ENCODE data around the gene LTB4R.

LTB4R gene

DNA sequence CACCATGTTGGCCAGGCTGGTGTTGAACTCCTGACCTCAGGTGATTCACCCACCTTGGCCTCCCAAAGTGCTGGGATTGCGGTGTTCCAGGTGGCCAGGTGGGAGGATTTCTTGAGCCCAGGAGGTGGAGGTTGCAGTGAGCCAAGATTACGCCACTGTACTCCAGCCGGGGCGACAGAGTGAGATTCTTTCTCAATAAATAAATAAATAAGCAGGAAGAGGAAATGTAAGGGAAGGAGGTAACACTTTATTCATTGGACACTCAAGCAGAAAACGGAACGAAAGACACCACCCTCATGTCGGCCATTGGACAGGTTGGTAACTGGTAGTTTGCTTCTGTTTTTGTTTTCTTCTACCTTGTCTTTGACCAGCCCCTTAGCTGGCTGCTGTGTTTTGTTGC, 43.7 kb downstream of the LTB4R start:
- H3K36me3 ChIP-seq = no peaks in the 10 kb centered on the region
- H3K4me3 ChIP-seq = no peak overlapping the region
- H3K9me3 ChIP-seq = no peaks in the 10 kb centered on the region
- H3K4me1 ChIP-seq = no peaks in the 10 kb centered on the region
- H3K27me3 ChIP-seq = no peaks in the 10 kb centered on the region
- H4K20me1 ChIP-seq = no peaks in the 10 kb centered on the region
- H3K27ac ChIP-seq = no peak overlapping the region
- TF ChIP-seq Cebpa-rat (IDR thresholded peaks at IDR 0.05) = no peak
- no peak overlapping the region for H3K9ac ChIP-seq
- no peak overlapping the region for H3K4me2 ChIP-seq

DNA sequence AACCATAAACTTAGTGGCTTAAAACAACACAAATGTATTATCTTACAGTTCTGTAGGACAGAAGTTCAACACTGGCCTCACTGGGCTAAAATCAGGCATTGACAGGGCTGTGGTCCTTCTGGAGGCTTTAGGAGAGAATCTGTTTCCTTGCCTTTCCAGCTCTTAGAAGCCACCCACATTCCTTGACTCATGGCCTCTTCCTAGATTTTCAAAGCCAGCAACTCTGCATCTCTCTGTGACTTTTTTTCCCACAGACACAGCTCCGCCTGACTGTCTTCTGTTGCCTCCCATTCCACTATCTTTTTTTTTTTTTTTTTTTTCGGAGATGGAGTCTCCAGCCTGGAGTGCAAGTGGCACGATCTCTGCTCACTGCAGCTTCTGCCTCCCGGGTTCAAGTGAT, 44.9 kb downstream of the LTB4R start:
- Histone ChIP-seq H4K20me1 (no peaks in the 10 kb centered on the region), H3K27ac (no peak overlapping the region), H3K27me3 (no peaks in the 10 kb centered on the region), H3K4me3 (no peak overlapping the region), H3K4me1 (no peaks in the 10 kb centered on the region), H3K9ac (no peak overlapping the region), H3K36me3 (no peaks in the 10 kb centered on the region), H3K9me3 (no peaks in the 10 kb centered on the region), H3K4me2 (no peak overlapping the region)
- TF ChIP-seq Cebpa-rat (IDR thresholded peaks at IDR 0.05) = no peak

DNA sequence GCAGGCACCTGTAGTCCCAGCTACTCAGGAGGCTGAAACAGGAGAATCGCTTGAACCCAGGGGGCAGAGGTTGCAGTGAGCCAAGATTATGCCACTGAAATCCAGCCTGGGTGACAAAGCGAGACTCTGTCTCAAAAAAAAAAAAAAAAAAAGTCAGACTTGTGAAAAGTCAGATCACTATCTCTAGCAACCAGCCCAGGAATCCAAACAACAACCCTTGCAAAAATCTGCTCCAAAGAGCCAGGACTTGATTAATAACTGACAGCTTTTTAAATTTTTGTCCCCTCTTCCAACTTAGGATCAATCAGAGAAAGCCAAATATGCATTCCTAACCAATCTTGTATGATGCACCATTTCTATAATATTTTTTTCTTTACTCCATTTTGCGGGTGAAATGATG, 49.0 kb downstream of the LTB4R start:
- TF ChIP-seq Cebpa-rat (IDR thresholded peaks at IDR 0.05) = no peak
- no peaks in the 10 kb centered on the region for H4K20me1 ChIP-seq
- H3K36me3 ChIP-seq = no peaks in the 10 kb centered on the region
- H3K27me3 ChIP-seq = no peaks in the 10 kb centered on the region
- no peak overlapping the region for H3K4me2 ChIP-seq
- H3K27ac ChIP-seq = no peak overlapping the region
- H3K9ac ChIP-seq = no peak overlapping the region
- H3K4me1 ChIP-seq = peaks cover 5% of the 10 kb centered on the region
- no peaks in the 10 kb centered on the region for H3K9me3 ChIP-seq
- H3K4me3 ChIP-seq = no peak overlapping the region

DNA sequence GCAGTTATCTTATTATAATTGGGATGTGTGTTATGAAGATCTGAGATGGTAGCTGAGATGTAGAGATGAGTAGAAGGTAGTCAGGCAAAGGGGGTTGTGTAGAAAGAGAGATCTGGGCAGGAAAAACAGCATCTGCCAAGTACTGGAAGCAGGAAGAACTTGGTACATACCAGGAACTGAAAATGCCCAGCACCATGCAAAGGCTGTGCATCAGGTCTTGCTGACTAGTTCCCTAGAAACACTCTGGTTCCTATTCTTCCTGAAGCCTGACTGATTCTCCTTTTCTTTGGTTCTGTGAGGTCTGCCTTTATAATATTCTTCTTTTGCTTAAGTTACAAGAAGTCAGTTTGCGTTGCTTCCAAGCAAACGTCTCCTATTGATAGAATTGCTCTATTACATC, 50.0 kb downstream of the LTB4R start:
- H4K20me1 ChIP-seq = no peaks in the 10 kb centered on the region
- no peak overlapping the region for H3K9ac ChIP-seq
- H3K9me3 ChIP-seq = no peaks in the 10 kb centered on the region
- no peak for TF ChIP-seq Cebpa-rat (IDR thresholded peaks at IDR 0.05)
- H3K36me3 ChIP-seq = no peaks in the 10 kb centered on the region
- no peak overlapping the region for H3K4me3 ChIP-seq
- H3K4me2 ChIP-seq = no peak overlapping the region
- no peak overlapping the region for H3K27ac ChIP-seq
- no peaks in the 10 kb centered on the region for H3K27me3 ChIP-seq
- H3K4me1 ChIP-seq = peaks cover 14% of the 10 kb centered on the region

DNA sequence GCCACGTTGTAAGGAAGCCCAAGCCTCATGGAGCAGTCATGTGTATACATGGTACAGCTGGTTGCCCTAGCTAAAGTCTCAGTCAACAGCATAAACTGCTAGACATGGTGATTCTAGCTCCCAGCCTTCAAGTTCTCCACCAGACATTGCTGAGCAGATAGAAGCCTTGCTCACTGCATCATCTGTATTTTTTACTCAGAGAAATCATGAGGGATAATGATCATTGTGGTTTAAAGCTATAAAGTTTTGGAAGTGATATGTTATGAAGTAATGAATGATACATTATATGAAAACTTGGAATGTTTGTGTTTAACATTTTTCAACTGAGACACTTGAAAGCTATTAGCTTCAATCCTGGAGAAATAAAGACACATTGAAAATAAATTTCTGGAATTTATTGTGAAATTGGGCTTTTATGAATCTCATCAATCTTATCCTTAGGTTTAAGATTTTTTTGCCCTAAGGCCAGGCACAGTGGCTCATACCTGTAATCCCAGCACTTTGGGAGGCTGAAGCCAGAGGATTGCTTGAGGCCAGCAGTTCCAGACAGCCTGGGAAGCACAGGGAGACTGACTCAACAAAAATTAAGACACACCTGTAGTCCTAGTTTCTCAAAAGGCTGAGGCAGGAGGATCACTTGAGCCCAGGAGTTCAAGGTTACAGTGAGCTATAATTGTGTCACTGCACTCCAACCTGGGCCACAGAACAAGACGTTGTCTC, 51.1 kb downstream of the LTB4R start:
- Histone ChIP-seq H3K4me2 (no peak overlapping the region), H3K4me1 (peaks cover 14% of the 10 kb centered on the region), H3K27ac (no peak overlapping the region), H3K9me3 (no peaks in the 10 kb centered on the region), H3K27me3 (no peaks in the 10 kb centered on the region), H3K4me3 (no peak overlapping the region), H3K9ac (no peak overlapping the region), H4K20me1 (no peaks in the 10 kb centered on the region), H3K36me3 (no peaks in the 10 kb centered on the region)
- no peak for TF ChIP-seq Cebpa-rat (IDR thresholded peaks at IDR 0.05)

DNA sequence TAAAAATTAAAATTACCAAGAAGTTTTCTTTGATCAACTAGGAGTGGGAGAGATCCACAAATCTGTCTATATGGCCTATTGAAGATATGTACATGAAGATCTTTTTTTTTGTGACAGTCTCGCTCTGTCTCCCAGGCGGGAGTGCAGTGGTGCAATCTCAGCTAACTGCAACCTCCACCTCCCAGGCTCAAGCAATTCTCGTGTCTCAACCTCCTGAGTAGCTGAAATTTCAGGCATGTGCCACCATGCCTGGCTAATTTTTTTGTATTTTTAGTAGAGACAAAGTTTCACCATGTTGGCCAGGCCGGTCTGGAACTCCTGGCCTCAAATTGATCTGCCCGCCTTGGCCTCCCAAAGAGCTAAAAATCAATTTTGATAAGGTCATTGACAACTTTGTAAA, 52.1 kb downstream of the LTB4R start:
- no peak overlapping the region for H3K9ac ChIP-seq
- H3K27ac ChIP-seq = no peak overlapping the region
- H3K27me3 ChIP-seq = no peaks in the 10 kb centered on the region
- H3K4me3 ChIP-seq = no peak overlapping the region
- no peak overlapping the region for H3K4me2 ChIP-seq
- TF ChIP-seq Cebpa-rat (IDR thresholded peaks at IDR 0.05) = no peak
- H4K20me1 ChIP-seq = no peaks in the 10 kb centered on the region
- no peaks in the 10 kb centered on the region for H3K9me3 ChIP-seq
- H3K4me1 ChIP-seq = peaks cover 14% of the 10 kb centered on the region
- H3K36me3 ChIP-seq = no peaks in the 10 kb centered on the region

DNA sequence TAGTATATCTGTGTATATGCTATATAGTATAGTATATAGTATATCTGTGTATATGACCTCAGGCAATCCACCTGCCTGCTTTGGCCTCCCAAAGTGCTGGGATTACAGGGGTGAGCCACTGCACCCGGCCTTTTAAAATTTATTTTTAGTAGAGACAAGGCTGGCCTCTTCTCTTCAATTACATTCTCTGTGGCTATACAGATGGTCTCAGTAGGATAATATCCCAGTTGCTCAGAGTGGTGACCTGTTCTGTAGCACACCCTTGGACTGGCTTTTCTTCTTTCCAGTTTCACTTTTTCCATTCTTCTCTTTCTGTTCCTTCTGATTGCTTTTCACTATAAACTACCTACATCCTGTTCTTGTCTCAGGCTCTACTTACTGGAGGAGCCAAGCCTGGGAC, 53.5 kb downstream of the LTB4R start:
- H3K4me2 ChIP-seq = peak overlapping the region; percentile 99
- no peak for TF ChIP-seq Cebpa-rat (IDR thresholded peaks at IDR 0.05)
- no peak overlapping the region for H3K27ac ChIP-seq
- H3K36me3 ChIP-seq = peaks cover 1% of the 10 kb centered on the region
- H4K20me1 ChIP-seq = peaks cover 1% of the 10 kb centered on the region; the same call in 1 of the 2 replicates
- peaks cover 25% of the 10 kb centered on the region for H3K4me1 ChIP-seq
- H3K27me3 ChIP-seq = no peaks in the 10 kb centered on the region
- no peak overlapping the region for H3K4me3 ChIP-seq
- no peaks in the 10 kb centered on the region for H3K9me3 ChIP-seq
- no peak overlapping the region for H3K9ac ChIP-seq

DNA sequence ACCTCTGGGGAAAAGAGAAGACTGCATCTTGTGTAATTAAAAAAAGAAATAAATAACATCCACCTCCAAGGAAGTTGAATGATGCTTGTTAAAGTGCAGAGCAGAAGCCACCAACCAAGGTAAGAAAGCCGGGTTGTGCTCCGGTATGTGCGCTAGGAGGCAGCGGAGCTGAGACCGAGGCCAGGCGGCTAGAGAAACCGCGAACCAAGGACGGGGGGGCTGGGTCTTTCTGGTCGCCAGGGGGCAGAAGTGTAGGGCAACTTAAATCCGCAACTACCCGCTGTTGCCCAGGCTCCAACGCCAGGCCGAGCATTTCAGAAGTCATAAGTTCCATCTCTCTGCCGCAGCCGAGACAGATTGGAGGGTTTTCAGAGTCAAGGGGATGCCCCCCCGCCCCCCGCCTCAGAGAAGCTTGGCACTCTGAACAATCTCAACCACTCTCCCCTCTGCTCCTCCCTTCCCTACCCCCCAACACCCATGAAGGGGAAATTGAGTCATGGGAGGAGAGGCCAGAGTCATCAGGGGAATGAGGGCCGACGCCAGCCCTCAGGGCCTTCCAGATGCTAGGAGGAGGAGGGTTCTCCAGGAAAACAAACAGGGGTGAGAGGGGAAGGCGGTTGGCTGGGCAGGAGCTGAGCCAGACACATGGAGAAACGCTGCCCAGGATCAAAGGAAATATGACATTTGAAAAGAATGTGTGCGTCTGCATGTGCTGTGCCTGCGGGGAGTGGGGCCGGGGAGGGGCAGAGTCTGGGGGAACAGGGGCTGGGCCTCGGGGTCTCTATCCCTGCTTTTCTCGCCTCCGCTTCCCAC, 54.5 kb downstream of the LTB4R start:
- Histone ChIP-seq H3K9ac (peak overlapping the region; percentile 89), H3K9me3 (no peaks in the 10 kb centered on the region), H4K20me1 (peaks cover 6% of the 10 kb centered on the region; the same call in 1 of the 2 replicates), H3K36me3 (peaks cover 11% of the 10 kb centered on the region), H3K27ac (peak overlapping the region; percentile 99), H3K4me1 (peaks cover 34% of the 10 kb centered on the region), H3K27me3 (no peaks in the 10 kb centered on the region), H3K4me2 (peak overlapping the region; percentile 99), H3K4me3 (peak overlapping the region; percentile 92)
- TF ChIP-seq Cebpa-rat (IDR thresholded peaks at IDR 0.05) = no peak

DNA sequence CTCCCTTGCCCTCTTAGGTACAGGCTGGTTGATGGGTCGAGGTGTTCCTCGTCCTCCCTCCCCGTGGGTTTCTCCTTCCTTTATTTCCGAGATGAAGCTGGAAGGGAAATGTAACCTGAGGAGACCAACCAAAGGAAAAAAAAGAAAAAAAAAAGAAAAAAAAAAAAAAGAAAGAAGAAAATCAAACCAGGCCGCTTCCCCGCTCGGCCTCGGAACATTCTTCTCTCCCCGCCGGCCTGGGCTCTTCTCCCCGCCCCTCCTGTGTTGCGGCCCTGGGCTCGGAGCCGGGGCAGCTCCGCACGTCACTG, 55.1 kb downstream of the LTB4R start:
- Histone ChIP-seq H3K27me3 (no peaks in the 10 kb centered on the region), H3K27ac (peak overlapping the region; percentile 99), H3K4me1 (peaks cover 40% of the 10 kb centered on the region), H3K4me3 (peak overlapping the region; percentile 92), H3K9ac (peak overlapping the region; percentile 89), H3K36me3 (peaks cover 16% of the 10 kb centered on the region), H3K4me2 (peak overlapping the region; percentile 99), H3K9me3 (no peaks in the 10 kb centered on the region), H4K20me1 (peaks cover 10% of the 10 kb centered on the region; the same call in 1 of the 2 replicates)
- TF ChIP-seq Cebpa-rat (IDR thresholded peaks at IDR 0.05) = no peak
